Mesenchymal stem cell (in vitro differentiated cells and primary cell): ENCODE measurements around the gene GBGT1.

Source experiments
- DNase-seq: peaks from one replicate; pipeline ENCODE4 v3.0.0-alpha.2; 2013
- H2AFZ ChIP-seq: one replicate; pipeline ENCODE4 v1.6.1; 2013; ENCODE audit warnings: low read depth, mild to moderate bottlenecking, control low read depth, inconsistent platforms, low read length, moderate library complexity
- H2AK5ac ChIP-seq: 2 replicates; pipeline ENCODE4 v1.6.1; 2013; ENCODE audit warnings: low read length, moderate library complexity, mild to moderate bottlenecking, inconsistent platforms; ENCODE audit not compliant: severe bottlenecking
- H2BK120ac ChIP-seq: one replicate; pipeline ENCODE4 v1.6.1; 2013; ENCODE audit warnings: low read depth, mild to moderate bottlenecking, inconsistent platforms, low read length, moderate library complexity
- H2BK12ac ChIP-seq, 2 experiments: one replicate each; pipeline ENCODE4 v1.6.1; 2013; ENCODE audit warnings: inconsistent platforms in 2 of 2, low read length in 2 of 2, mild to moderate bottlenecking in 2 of 2, moderate library complexity in 2 of 2, control low read depth in 1 of 2
- H2BK15ac ChIP-seq: one replicate; pipeline ENCODE4 v1.6.1; 2013; ENCODE audit warnings: mild to moderate bottlenecking, low read depth, inconsistent platforms; ENCODE audit not compliant: poor library complexity, severe bottlenecking
- H2BK5ac ChIP-seq: 2 replicates; pipeline ENCODE4 v1.6.1; 2013; ENCODE audit warnings: low read depth, mild to moderate bottlenecking, low read length, control low read depth, inconsistent platforms; ENCODE audit not compliant: poor library complexity, severe bottlenecking
- H3K14ac ChIP-seq, 2 experiments: one replicate each; pipeline ENCODE4 v1.6.1; 2013; ENCODE audit warnings: inconsistent platforms in 2 of 2, low read length in 2 of 2, control low read depth in 1 of 2, mild to moderate bottlenecking in 1 of 2, moderate library complexity in 1 of 2
- H3K18ac ChIP-seq, 2 experiments: one replicate each; pipeline ENCODE4 v1.6.1; 2013; ENCODE audit warnings: inconsistent platforms in 2 of 2, low read length in 2 of 2, control low read depth in 1 of 2, low read depth in 1 of 2, mild to moderate bottlenecking in 1 of 2
- H3K23ac ChIP-seq, 2 experiments: one replicate each; pipeline ENCODE4 v1.6.1; 2013; ENCODE audit warnings: inconsistent platforms in 2 of 2, low read length in 2 of 2, mild to moderate bottlenecking in 2 of 2, moderate library complexity in 2 of 2, control low read depth in 1 of 2
- H3K27ac ChIP-seq: 2 replicates; pipeline ENCODE4 v1.5.1; 2013; ENCODE audit warnings: mild to moderate bottlenecking, moderate library complexity, low read length, control low read depth, inconsistent platforms; ENCODE audit not compliant: poor library complexity, severe bottlenecking
- H3K27me3 ChIP-seq, 2 experiments: 2 replicates each; pipeline versions ENCODE4 v1.6.1 to v1.7.0; 2013; ENCODE audit warnings: low read length in 2 of 2, mild to moderate bottlenecking in 2 of 2, moderate library complexity in 2 of 2, control low read depth in 1 of 2, inconsistent platforms in 1 of 2; ENCODE audit not compliant: control insufficient read depth in 1 of 2, insufficient read depth in 1 of 2
- H3K36me3 ChIP-seq, 2 experiments: 2 replicates each; pipeline versions ENCODE4 v1.6.1 to v1.7.0; 2013; ENCODE audit warnings: low read length in 2 of 2, control low read depth in 1 of 2, inconsistent platforms in 1 of 2, low read depth in 1 of 2, mild to moderate bottlenecking in 1 of 2; ENCODE audit not compliant: insufficient read depth in 2 of 2, control insufficient read depth in 1 of 2
- H3K4ac ChIP-seq, 2 experiments: one replicate each; pipeline ENCODE4 v1.6.1; 2013; ENCODE audit warnings: inconsistent platforms in 2 of 2, low read length in 2 of 2, mild to moderate bottlenecking in 2 of 2, moderate library complexity in 2 of 2, control low read depth in 1 of 2, low read depth in 1 of 2
- H3K4me1 ChIP-seq: 2 replicates; pipeline ENCODE4 v1.6.1; 2013; ENCODE audit warnings: low read depth, low read length, control low read depth; ENCODE audit not compliant: control insufficient read depth, insufficient read depth
- H3K4me2 ChIP-seq: 2 replicates; pipeline ENCODE4 v1.6.1; 2013; ENCODE audit warnings: low read length, mild to moderate bottlenecking, inconsistent platforms; ENCODE audit not compliant: poor library complexity, severe bottlenecking
- H3K4me3 ChIP-seq, 2 experiments: 2 replicates each; pipeline versions ENCODE4 v1.5.1 to v1.7.0; 2013; ENCODE audit warnings: low read length in 2 of 2, mild to moderate bottlenecking in 2 of 2, control low read depth in 1 of 2, low read depth in 1 of 2; ENCODE audit not compliant: insufficient read depth in 1 of 2
- H3K79me1 ChIP-seq: replicated peaks from 2 replicates; pipeline ENCODE4 v1.6.1; 2013; ENCODE audit warnings: mild to moderate bottlenecking, control low read depth, low read length, inconsistent platforms; ENCODE audit not compliant: poor library complexity, severe bottlenecking
- H3K9ac ChIP-seq: 2 replicates; pipeline ENCODE4 v1.7.0; 2013; ENCODE audit warnings: mild to moderate bottlenecking, low read length, moderate library complexity
- H3K9me3 ChIP-seq: 2 replicates; pipeline ENCODE4 v1.7.0; 2013; ENCODE audit warnings: mild to moderate bottlenecking, low read length; ENCODE audit not compliant: control insufficient read depth
- H4K8ac ChIP-seq: one replicate; pipeline ENCODE4 v1.6.1; 2013; ENCODE audit warnings: inconsistent platforms, mild to moderate bottlenecking, low read length, moderate library complexity
- H4K91ac ChIP-seq: one replicate; pipeline ENCODE4 v1.6.1; 2013; ENCODE audit warnings: mild to moderate bottlenecking, low read length, inconsistent platforms
- WGBS: methylation state at CpG from one replicate; pipeline ENCODE4 v1.1.7; 2013; ENCODE audit warnings: mixed read lengths; 5-methylcytosine and 5-hydroxymethylcytosine counted together

Gene GBGT1

GRCh38 chr9:133107961-133108793 is 55.5 kb downstream of the GBGT1 start:
- Histone ChIP-seq H3K79me1 (peaks cover 46% of the 10 kb centered on the region), H3K4me1 (peaks cover 44% of the 10 kb centered on the region), H3K18ac (no peak overlapping the region), H4K8ac (no peak overlapping the region), H3K4me2 (no peak overlapping the region), H2AK5ac (no peak overlapping the region), H3K23ac (peak overlapping the region in 1 of 2 experiments; percentile 18), H2AFZ (no peak overlapping the region), H3K9me3 (no peaks in the 10 kb centered on the region), H3K36me3 (peaks cover 80 to 88% of the 10 kb centered on the region in 2 experiments), H2BK120ac (no peak overlapping the region), H3K27ac (no peak overlapping the region), H3K14ac (no peak overlapping the region), H2BK12ac (no peak overlapping the region), H2BK15ac (no peak overlapping the region), H3K4me3 (no peak overlapping the region), H3K27me3 (no peaks in the 10 kb centered on the region), H2BK5ac (no peak overlapping the region), H4K91ac (no peak overlapping the region), H3K9ac (no peak overlapping the region), H3K4ac (no peak overlapping the region)
- 98% methylated on average over 16 of the region's 18 CpGs for WGBS
- DNase-seq = no peak

GRCh38 chr9:133107245-133107722 is 56.4 kb downstream of the GBGT1 start:
- H3K27me3 ChIP-seq = no peaks in the 10 kb centered on the region
- no peak for DNase-seq
- H2AK5ac ChIP-seq = no peak overlapping the region
- H4K8ac ChIP-seq = no peak overlapping the region
- no peak overlapping the region for H3K4me3 ChIP-seq
- H2BK5ac ChIP-seq = no peak overlapping the region
- H2BK15ac ChIP-seq = no peak overlapping the region
- H2BK120ac ChIP-seq = no peak overlapping the region
- no peak overlapping the region for H3K14ac ChIP-seq
- no peak overlapping the region for H2AFZ ChIP-seq
- 93% methylated on average over 11 of the region's 13 CpGs for WGBS
- H3K36me3 ChIP-seq = peaks cover 88 to 96% of the 10 kb centered on the region in 2 experiments
- no peak overlapping the region for H2BK12ac ChIP-seq
- H4K91ac ChIP-seq = no peak overlapping the region
- H3K79me1 ChIP-seq = peaks cover 48% of the 10 kb centered on the region
- H3K4ac ChIP-seq = no peak overlapping the region
- no peak overlapping the region for H3K18ac ChIP-seq
- no peak overlapping the region for H3K9ac ChIP-seq
- H3K9me3 ChIP-seq = no peaks in the 10 kb centered on the region
- no peak overlapping the region for H3K27ac ChIP-seq
- H3K23ac ChIP-seq = no peak overlapping the region
- peaks cover 35% of the 10 kb centered on the region for H3K4me1 ChIP-seq
- H3K4me2 ChIP-seq = no peak overlapping the region

DNA sequence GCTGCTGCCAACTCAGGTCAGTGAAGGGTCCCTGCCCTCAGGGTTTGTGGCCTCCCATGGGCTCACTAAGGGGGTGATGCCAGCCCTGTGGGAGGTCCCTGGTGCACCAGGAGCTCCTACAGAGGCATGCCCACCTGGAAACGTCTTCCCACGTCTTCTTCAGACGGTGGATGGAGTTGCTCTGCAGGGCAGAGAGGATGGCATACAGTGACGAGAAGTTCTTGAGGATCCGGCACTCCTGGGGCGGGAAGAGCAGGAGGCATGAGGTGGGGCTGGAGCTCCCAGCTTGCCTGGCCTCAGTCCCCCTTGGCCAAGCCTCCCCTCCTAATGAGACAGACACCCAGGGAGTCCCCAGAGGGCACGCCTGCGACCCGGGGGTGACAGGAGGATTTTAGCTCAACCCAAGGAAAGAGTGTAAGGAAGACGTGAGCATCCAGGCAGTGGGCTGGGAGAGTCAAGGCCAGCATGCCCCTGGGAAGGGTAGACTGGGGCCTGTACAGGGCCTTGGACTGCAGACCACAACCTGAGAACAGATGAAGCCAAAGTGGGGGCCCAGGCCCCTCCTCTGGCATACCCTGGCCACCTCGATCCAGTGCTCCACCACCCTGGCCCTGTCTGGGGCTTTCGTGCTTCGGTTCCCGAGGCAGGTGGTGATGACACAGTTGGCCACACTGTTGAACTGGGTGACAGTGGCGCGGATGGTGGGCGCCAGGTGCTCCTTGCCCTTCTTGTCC is 57.0 kb downstream of the GBGT1 start:
- Histone ChIP-seq H3K4me1 (peaks cover 30% of the 10 kb centered on the region), H3K79me1 (peaks cover 45% of the 10 kb centered on the region), H3K14ac (no peak overlapping the region), H3K27me3 (no peaks in the 10 kb centered on the region), H2BK120ac (no peak overlapping the region), H3K36me3 (peaks cover 91 to 96% of the 10 kb centered on the region in 2 experiments), H3K23ac (no peak overlapping the region), H3K9me3 (no peaks in the 10 kb centered on the region), H3K4me2 (no peak overlapping the region), H4K8ac (no peak overlapping the region), H2AFZ (no peak overlapping the region), H3K18ac (no peak overlapping the region), H2BK5ac (no peak overlapping the region), H3K27ac (no peak overlapping the region), H2BK12ac (no peak overlapping the region), H3K4ac (no peak overlapping the region), H4K91ac (no peak overlapping the region), H2AK5ac (no peak overlapping the region), H2BK15ac (no peak overlapping the region), H3K9ac (no peak overlapping the region), H3K4me3 (no peak overlapping the region)
- WGBS = 98% methylated on average over 17 of the region's 17 CpGs
- no peak for DNase-seq

GRCh38 chr9:133105461-133105770 is 58.3 kb downstream of the GBGT1 start:
- H3K9ac ChIP-seq = no peak overlapping the region
- peaks cover 93 to 98% of the 10 kb centered on the region in 2 experiments for H3K36me3 ChIP-seq
- no peak overlapping the region for H3K4me2 ChIP-seq
- H3K27me3 ChIP-seq = no peaks in the 10 kb centered on the region
- no peak overlapping the region for H4K8ac ChIP-seq
- H3K79me1 ChIP-seq = peaks cover 39% of the 10 kb centered on the region
- H2BK120ac ChIP-seq = no peak overlapping the region
- peaks cover 27% of the 10 kb centered on the region for H3K4me1 ChIP-seq
- H3K4me3 ChIP-seq = no peak overlapping the region
- 72% methylated on average over 7 of the region's 7 CpGs for WGBS
- H3K27ac ChIP-seq = no peak overlapping the region
- no peak overlapping the region for H2AK5ac ChIP-seq
- H2BK15ac ChIP-seq = no peak overlapping the region
- DNase-seq = no peak
- H2BK12ac ChIP-seq = no peak overlapping the region
- peak overlapping the region; percentile 47 for H4K91ac ChIP-seq
- H2BK5ac ChIP-seq = no peak overlapping the region
- no peaks in the 10 kb centered on the region for H3K9me3 ChIP-seq
- H2AFZ ChIP-seq = no peak overlapping the region
- no peak overlapping the region for H3K4ac ChIP-seq
- no peak overlapping the region for H3K14ac ChIP-seq
- H3K18ac ChIP-seq = no peak overlapping the region
- no peak overlapping the region for H3K23ac ChIP-seq
